HepG2 (cell line): ENCODE data around the gene PIK3R5. TPM values are rescaled to one million over a fixed set of nuclear protein-coding genes. Genes with fewer than 3 reads are reported as not detected.

Source experiments
- ATAC-seq: fragments of 200-7000 bp; cut with Tn5 transposase; 3 replicates; pipeline ENCODE4 v1.9.1; 2020; ENCODE audit warnings: mild to moderate bottlenecking, moderate library complexity
- BruUV-seq: library from RNA; stranded (reverse); fragments of 400-500 nt; replicated peaks from 2 replicates; lab custom pipeline; 2021; lab: Mats Ljungman, UMichigan
- CTCF ChIA-PET: fragments of 300-600 bp; formaldehyde crosslinking; extraction: SDS; loops from one replicate; lab custom pipeline; 2021; ENCODE audit warnings: low total read pairs, inconsistent platforms, low intra/inter-chr PET ratio; lab: Yijun Ruan, JAX
- POLR2A ChIA-PET: fragments of 350-600 bp; sonication (Branson Sonifier 250); formaldehyde crosslinking; loops from one replicate; lab custom pipeline; 2020; ENCODE audit warnings: antibody characterized with exemption, inconsistent platforms; lab: Yijun Ruan, JAX
- DNase-seq: peaks from one replicate; pipeline ENCODE4 v3.0.0-alpha.2; 2015; ENCODE audit warnings: low spot score
- FAIRE-seq: peaks from 3 replicates; lab custom pipeline; 2011; peaks lifted over from hg19 to GRCh38; lab: Jason Lieb, UNC
- H2AFZ ChIP-seq: one replicate; pipeline ENCODE4 v1.6.1; 2011; ENCODE audit warnings: low read length, inconsistent platforms
- H3K27ac ChIP-seq: fragments of 300-600 bp; 3 replicates; pipeline ENCODE4 v1.8.0; 2011; ENCODE audit warnings: mixed run types, mild to moderate bottlenecking, mixed read lengths, low read length, inconsistent platforms; ENCODE audit not compliant: insufficient read depth; ENCODE audit errors: extremely low read length
- H3K27me3 ChIP-seq, 2 experiments: fragments of 200-600 bp in 1 of 2; 2 replicates in 1 of 2; 3 replicates in 1 of 2; pipeline versions ENCODE4 v1.6.0 to v1.8.0; 2011; ENCODE audit warnings: low read length in 2 of 2, mild to moderate bottlenecking in 2 of 2, moderate library complexity in 2 of 2, inconsistent platforms in 1 of 2; ENCODE audit not compliant: insufficient read depth in 2 of 2, control insufficient read depth in 1 of 2
- H3K36me3 ChIP-seq, 2 experiments: fragments of 200-600 bp in 1 of 2; replicated peaks in 1 of 2; 2 replicates in 1 of 2; 3 replicates in 1 of 2; pipeline versions ENCODE4 v1.5.1 to v1.8.0; 2011; ENCODE audit warnings: low read length in 2 of 2, inconsistent platforms in 1 of 2; ENCODE audit not compliant: insufficient read depth in 2 of 2, control insufficient read depth in 1 of 2
- H3K4me1 ChIP-seq: 2 replicates; pipeline ENCODE4 v1.5.1; 2012; ENCODE audit warnings: low read length, inconsistent platforms; ENCODE audit not compliant: insufficient read depth
- H3K4me2 ChIP-seq: 2 replicates; pipeline ENCODE4 v1.6.0; 2011; ENCODE audit warnings: low read depth, low read length, inconsistent platforms
- H3K4me3 ChIP-seq, 3 experiments: fragments of 200-600 bp in 1 of 3; sonication (generic), shearing (Covaris generic) in 1 of 3; replicated peaks in 1 of 3; 2 replicates each; pipeline ENCODE4 v1.5.1; 2011 to 2016; ENCODE audit warnings: low read length in 3 of 3, inconsistent platforms in 2 of 3, low read depth in 2 of 3, mild to moderate bottlenecking in 2 of 3, control low read depth in 1 of 3, mixed read lengths in 1 of 3; ENCODE audit not compliant: insufficient read depth in 1 of 3
- H3K79me2 ChIP-seq: one replicate; pipeline ENCODE4 v1.6.1; 2011; ENCODE audit warnings: low read length, inconsistent platforms; ENCODE audit not compliant: insufficient read depth
- H3K9ac ChIP-seq: 2 replicates; pipeline ENCODE4 v1.6.0; 2011; ENCODE audit warnings: mild to moderate bottlenecking, low read depth, low read length, inconsistent platforms; ENCODE audit not compliant: insufficient read depth
- H3K9me3 ChIP-seq: 2 replicates; pipeline ENCODE4 v1.5.1; 2012; ENCODE audit warnings: mild to moderate bottlenecking, low read length
- H4K20me1 ChIP-seq: 2 replicates; pipeline ENCODE4 v1.6.0; 2011; ENCODE audit warnings: inconsistent platforms, mild to moderate bottlenecking, low read length, moderate library complexity; ENCODE audit not compliant: insufficient read depth
- EEA1 ChIP-seq: sonication (generic); formaldehyde crosslinking; IDR thresholded peaks from 2 replicates; pipeline ENCODE4 v1.5.1; 2020; ENCODE audit warnings: mild to moderate bottlenecking, missing genetic modification reagents, borderline replicate concordance
- MLX ChIP-seq: IDR thresholded peaks from 2 replicates; pipeline ENCODE4 v1.6.1; 2016
- RARG ChIP-seq: sonication (generic); formaldehyde crosslinking; IDR thresholded peaks from 2 replicates; pipeline ENCODE4 v1.4.0; 2020; ENCODE audit warnings: low read depth, mild to moderate bottlenecking, missing genetic modification reagents
- RFX1 ChIP-seq: fragments of 450-650 bp; IDR thresholded peaks from 2 replicates; pipeline ENCODE4 v1.6.1; 2017
- ZNF180 ChIP-seq: sonication (generic); formaldehyde crosslinking; IDR thresholded peaks from 2 replicates; pipeline ENCODE4 v1.4.0; 2020; ENCODE audit warnings: low read depth, missing genetic modification reagents, borderline replicate concordance
- ZNF556 ChIP-seq: sonication (generic); formaldehyde crosslinking; IDR thresholded peaks from 2 replicates; pipeline ENCODE4 v1.4.0; 2020; ENCODE audit warnings: mild to moderate bottlenecking, missing genetic modification reagents, borderline replicate concordance
- ZNF75D ChIP-seq: sonication (generic); formaldehyde crosslinking; IDR thresholded peaks from 2 replicates; pipeline ENCODE4 v1.8.1; 2023; ENCODE audit warnings: missing genetic modification reagents, mild to moderate bottlenecking, borderline replicate concordance
- WGBS: methylation state at CpG from one replicate; pipeline ENCODE4 v1.1.6; 2017; ENCODE audit warnings: low lambda C conversion rate; 5-methylcytosine and 5-hydroxymethylcytosine counted together
- in situ Hi-C: cut with HindIII; loops from 2 replicates; pipeline ENCODE4 v1.10.0; 2017; ENCODE audit warnings: low pct_unique_long_range_greater_than_20kb; ENCODE audit not compliant: extremely low pct_ligation_motif_present
- intact Hi-C: fragments of 100-400 bp; cut with micrococcal nuclease; formaldehyde crosslinking; loops from one replicate; pipeline ENCODE4 v1.10.0; 2022; ENCODE audit not compliant: unreplicated experiment
- polyA plus RNA-seq, 8 experiments: library from polyadenylated mRNA; depleted of rRNA in 3 of 8; stranded (reverse) in 7 of 8; unstranded in 1 of 8; fragments of >200 nt; fragmentation: Illumina TruSeq in 4 of 8; extraction: Trizol in 4 of 8; gene quantifications; 2 replicates each; pipeline versions ENCODE4 v1.2.1 to v1.2.3, GENCODE V29; 2011 to 2016; ENCODE audit warnings: low read depth in 4 of 8, missing spikeins in 1 of 8, mixed read lengths in 1 of 8; ENCODE audit not compliant: insufficient read depth in 1 of 8
- total RNA-seq, 5 experiments: library from RNA; depleted of rRNA; stranded (reverse); fragments of >200 nt; fragmentation: Illumina TruSeq; extraction: Trizol; gene quantifications; 2 replicates each; pipeline ENCODE4 v1.2.3, GENCODE V29; 2016; ENCODE audit warnings: low read depth in 1 of 5
- TF ChIP-seq, protein P1 (sequence below): sonication (generic); formaldehyde crosslinking; IDR thresholded peaks from 2 replicates; pipeline ENCODE4 v1.5.1; 2020; ENCODE audit warnings: missing genetic modification reagents, mild to moderate bottlenecking, borderline replicate concordance
- TF ChIP-seq, protein P2 (sequence below): IDR thresholded peaks from 2 replicates; pipeline ENCODE4 v1.6.1; 2016; ENCODE audit warnings: low read depth

PIK3R5 gene
- total and polyA plus RNA-seq, 2 of the 13 experiments (the other 11 are each of a cell fraction or from before 2014, with no cell fraction given): not detected

DNA sequence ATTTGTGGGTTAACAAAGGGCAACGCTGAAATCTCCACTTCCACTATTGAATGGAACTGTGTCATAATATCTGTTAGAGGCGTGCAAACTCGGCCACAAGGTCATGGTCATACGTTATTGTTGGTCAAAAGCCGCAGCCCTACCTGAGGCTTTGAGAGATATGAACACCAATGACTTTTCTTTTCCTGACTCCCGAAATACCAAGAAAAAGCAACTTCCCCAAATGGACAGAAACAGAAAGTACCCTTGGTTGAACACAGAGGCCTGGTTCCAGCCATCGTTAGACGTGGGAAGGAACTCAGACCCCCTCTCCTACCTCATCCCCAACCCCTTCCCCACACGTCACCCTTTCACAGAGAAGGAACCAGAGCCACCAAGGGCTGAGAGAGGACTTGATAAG lies 1.4 kb upstream of the PIK3R5 start:
- no peaks in the 10 kb centered on the region for H3K79me2 ChIP-seq
- 22% methylated on average over 9 of the region's 9 CpGs for WGBS
- H3K27me3 ChIP-seq: 0 out of 5 replicates have a peak, but pooled peaks cover 0 to under 1% of the 10 kb centered on the region in 2 experiments
- H2AFZ ChIP-seq: no peak overlapping the region
- no TSS peak for BruUV-seq
- in situ Hi-C loops (no loop called here), intact Hi-C loops (no loop called here)
- no peak for FAIRE-seq
- no peaks in the 10 kb centered on the region for H3K36me3 ChIP-seq
- no peak overlapping the region for H3K9ac ChIP-seq
- H4K20me1 ChIP-seq: no peaks in the 10 kb centered on the region
- POLR2A ChIA-PET: no interaction called here
- no peak overlapping the region for H3K4me2 ChIP-seq
- no peak overlapping the region for H3K27ac ChIP-seq
- TF ChIP-seq, protein P1, sequence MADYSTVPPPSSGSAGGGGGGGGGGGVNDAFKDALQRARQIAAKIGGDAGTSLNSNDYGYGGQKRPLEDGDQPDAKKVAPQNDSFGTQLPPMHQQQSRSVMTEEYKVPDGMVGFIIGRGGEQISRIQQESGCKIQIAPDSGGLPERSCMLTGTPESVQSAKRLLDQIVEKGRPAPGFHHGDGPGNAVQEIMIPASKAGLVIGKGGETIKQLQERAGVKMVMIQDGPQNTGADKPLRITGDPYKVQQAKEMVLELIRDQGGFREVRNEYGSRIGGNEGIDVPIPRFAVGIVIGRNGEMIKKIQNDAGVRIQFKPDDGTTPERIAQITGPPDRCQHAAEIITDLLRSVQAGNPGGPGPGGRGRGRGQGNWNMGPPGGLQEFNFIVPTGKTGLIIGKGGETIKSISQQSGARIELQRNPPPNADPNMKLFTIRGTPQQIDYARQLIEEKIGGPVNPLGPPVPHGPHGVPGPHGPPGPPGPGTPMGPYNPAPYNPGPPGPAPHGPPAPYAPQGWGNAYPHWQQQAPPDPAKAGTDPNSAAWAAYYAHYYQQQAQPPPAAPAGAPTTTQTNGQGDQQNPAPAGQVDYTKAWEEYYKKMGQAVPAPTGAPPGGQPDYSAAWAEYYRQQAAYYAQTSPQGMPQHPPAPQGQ (CRISPR knock-in tag): no peak
- TF ChIP-seq, protein P2, sequence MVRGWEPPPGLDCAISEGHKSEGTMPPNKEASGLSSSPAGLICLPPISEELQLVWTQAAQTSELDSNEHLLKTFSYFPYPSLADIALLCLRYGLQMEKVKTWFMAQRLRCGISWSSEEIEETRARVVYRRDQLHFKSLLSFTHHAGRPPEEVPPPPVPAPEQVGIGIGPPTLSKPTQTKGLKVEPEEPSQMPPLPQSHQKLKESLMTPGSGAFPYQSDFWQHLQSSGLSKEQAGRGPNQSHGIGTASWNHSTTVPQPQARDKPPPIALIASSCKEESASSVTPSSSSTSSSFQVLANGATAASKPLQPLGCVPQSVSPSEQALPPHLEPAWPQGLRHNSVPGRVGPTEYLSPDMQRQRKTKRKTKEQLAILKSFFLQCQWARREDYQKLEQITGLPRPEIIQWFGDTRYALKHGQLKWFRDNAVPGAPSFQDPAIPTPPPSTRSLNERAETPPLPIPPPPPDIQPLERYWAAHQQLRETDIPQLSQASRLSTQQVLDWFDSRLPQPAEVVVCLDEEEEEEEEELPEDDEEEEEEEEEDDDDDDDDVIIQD: no peak
- no peak for TF ChIP-seq RFX1
- no peak for TF ChIP-seq ZNF556 (CRISPR knock-in tag)
- TF ChIP-seq ZNF180 (CRISPR knock-in tag): no peak
- no peak for TF ChIP-seq ZNF75D (CRISPR knock-in tag)
- no peak for TF ChIP-seq EEA1 (CRISPR knock-in tag)
- TF ChIP-seq MLX (CRISPR knock-in tag): no peak
- no peak for TF ChIP-seq RARG
- no peak for ATAC-seq
- H3K4me1 ChIP-seq: no peaks in the 10 kb centered on the region
- no peaks in the 10 kb centered on the region for H3K9me3 ChIP-seq
- H3K4me3 ChIP-seq: no peak overlapping the region
- CTCF ChIA-PET: no interaction called here
- DNase-seq: no peak
